ENCODE data around the gene UFD1. TPM values are rescaled to one million over a fixed set of nuclear protein-coding genes. Genes with fewer than 3 reads are reported as not detected.

Gene UFD1
- total and polyA plus RNA-seq, 2 donors (not counting 1 experiment from before 2014, with no cell fraction given) = 41.3 to 86.2 TPM

DNA sequence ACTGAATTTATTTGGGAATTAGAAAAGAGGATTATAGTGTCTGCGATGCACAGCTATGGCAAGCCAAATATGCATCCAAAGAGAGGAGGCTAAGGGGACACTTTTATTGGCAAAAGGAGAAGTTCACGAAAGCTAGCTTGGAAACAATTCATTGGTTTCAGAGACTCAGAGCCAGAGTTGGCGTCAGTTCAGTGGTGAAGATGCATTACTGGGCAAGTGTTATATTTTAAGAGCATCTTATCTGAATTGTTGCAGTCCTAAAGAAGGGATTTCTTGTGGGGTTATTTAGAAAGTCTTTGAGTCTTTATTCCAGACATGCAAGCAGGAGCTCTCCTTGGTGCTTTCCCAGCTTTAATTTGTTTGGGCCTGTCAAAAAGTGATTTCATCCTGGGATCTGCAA lies 30.2 kb upstream of the UFD1 start:
- no peaks in the 10 kb centered on the region for H3K4me1 ChIP-seq (ENCODE audit: control insufficient read depth, extremely low read depth, insufficient read depth, low read length)
- no peak overlapping the region for H3K27ac ChIP-seq (ENCODE audit: insufficient read depth, low read length)
- no peak overlapping the region for H2AFZ ChIP-seq (ENCODE audit: low read length)
- H4K20me1 ChIP-seq (ENCODE audit: control insufficient read depth, extremely low read depth, insufficient read depth, low read length) = no peaks in the 10 kb centered on the region
- no peak overlapping the region for H3K4me3 ChIP-seq (replicated peaks in 1 of 4; ENCODE audit: control extremely low read depth in 1 of 4, insufficient read depth in 1 of 4, low read depth in 3 of 4, low read length in 4 of 4)
- TF ChIP-seq EZH2 (IDR thresholded peaks at IDR 0.05; ENCODE audit: low read length, missing control alignments) (no peak), CTCF (conservative IDR thresholded peaks at IDR 0.05 in 1 of 2, IDR thresholded peaks at IDR 0.05 in 1 of 2; ENCODE audit: low read depth in 1 of 2, low read length in 2 of 2) (no peak)
- peaks cover 2% of the 10 kb centered on the region for H3K36me3 ChIP-seq (ENCODE audit: control insufficient read depth, insufficient read depth, low read length)
- no peaks in the 10 kb centered on the region for H3K9me3 ChIP-seq (ENCODE audit: control insufficient read depth, insufficient read depth, low read depth, low read length)
- no peaks in the 10 kb centered on the region for H3K27me3 ChIP-seq (ENCODE audit: control insufficient read depth, insufficient read depth, low read length)
- DNase-seq (ENCODE audit: low read depth in 2 of 2) = no peak
- H3K79me2 ChIP-seq (ENCODE audit: control insufficient read depth, insufficient read depth, low read length) = no peaks in the 10 kb centered on the region
- H3K9ac ChIP-seq (ENCODE audit: insufficient read depth, low read length) = no peak overlapping the region
- H3K4me2 ChIP-seq (ENCODE audit: extremely low read depth, insufficient read depth, low read length) = no peak overlapping the region

DNA sequence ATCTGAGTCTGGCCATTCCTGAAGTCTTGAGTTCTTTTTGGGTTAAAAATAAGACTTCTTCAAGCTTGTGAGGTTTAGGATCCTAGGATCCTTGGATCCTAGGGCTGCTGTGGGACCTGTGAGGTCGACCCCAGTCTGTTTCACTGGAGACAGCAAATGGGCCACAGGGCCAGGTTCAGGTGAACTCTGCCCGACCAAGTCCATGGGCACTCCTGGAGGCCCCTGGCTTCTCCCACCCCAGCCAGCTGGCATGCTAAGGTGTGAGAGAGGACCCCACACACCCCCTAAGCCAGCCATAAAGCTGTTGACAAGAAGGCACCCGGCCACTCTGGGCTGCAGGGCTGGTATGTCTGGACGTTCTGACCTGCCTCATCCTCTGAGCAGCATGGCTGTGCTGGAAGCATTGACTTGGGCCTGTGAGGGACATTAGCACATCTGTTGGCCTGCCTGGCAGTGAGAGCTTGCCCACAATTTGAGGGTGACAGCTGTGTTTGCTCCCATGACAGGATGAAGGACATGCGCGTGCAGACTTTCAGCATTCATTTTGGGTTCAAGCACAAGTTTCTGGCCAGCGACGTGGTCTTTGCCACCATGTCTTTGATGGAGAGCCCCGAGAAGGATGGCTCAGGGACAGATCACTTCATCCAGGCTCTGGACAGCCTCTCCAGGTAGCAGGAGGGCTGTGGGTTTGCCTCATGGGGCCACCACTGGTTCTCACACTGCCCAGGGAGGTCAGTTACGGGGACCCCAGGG lies 29.2 kb upstream of the UFD1 start:
- H2AFZ ChIP-seq (ENCODE audit: low read length) = no peak overlapping the region
- no peaks in the 10 kb centered on the region for H4K20me1 ChIP-seq (ENCODE audit: control insufficient read depth, extremely low read depth, insufficient read depth, low read length)
- H3K36me3 ChIP-seq (ENCODE audit: control insufficient read depth, insufficient read depth, low read length) = peaks cover 2% of the 10 kb centered on the region
- H3K79me2 ChIP-seq (ENCODE audit: control insufficient read depth, insufficient read depth, low read length) = no peaks in the 10 kb centered on the region
- TF ChIP-seq EZH2 (IDR thresholded peaks at IDR 0.05; ENCODE audit: low read length, missing control alignments) = no peak
- TF ChIP-seq CTCF (conservative IDR thresholded peaks at IDR 0.05 in 1 of 2, IDR thresholded peaks at IDR 0.05 in 1 of 2; ENCODE audit: low read depth in 1 of 2, low read length in 2 of 2) = no peak
- H3K4me3 ChIP-seq (replicated peaks in 1 of 4; ENCODE audit: control extremely low read depth in 1 of 4, insufficient read depth in 1 of 4, low read depth in 3 of 4, low read length in 4 of 4) = no peak overlapping the region
- no peak overlapping the region for H3K4me2 ChIP-seq (ENCODE audit: extremely low read depth, insufficient read depth, low read length)
- no peaks in the 10 kb centered on the region for H3K9me3 ChIP-seq (ENCODE audit: control insufficient read depth, insufficient read depth, low read depth, low read length)
- no peak overlapping the region for H3K27ac ChIP-seq (ENCODE audit: insufficient read depth, low read length)
- no peaks in the 10 kb centered on the region for H3K4me1 ChIP-seq (ENCODE audit: control insufficient read depth, extremely low read depth, insufficient read depth, low read length)
- H3K27me3 ChIP-seq (ENCODE audit: control insufficient read depth, insufficient read depth, low read length) = no peaks in the 10 kb centered on the region
- DNase-seq (ENCODE audit: low read depth in 2 of 2) = no peak
- no peak overlapping the region for H3K9ac ChIP-seq (ENCODE audit: insufficient read depth, low read length)

GRCh38 chr22:19507534-19507861 lies 28.5 kb upstream of the UFD1 start:
- no peak overlapping the region for H3K4me3 ChIP-seq (replicated peaks in 1 of 4; ENCODE audit: control extremely low read depth in 1 of 4, insufficient read depth in 1 of 4, low read depth in 3 of 4, low read length in 4 of 4)
- H3K36me3 ChIP-seq (ENCODE audit: control insufficient read depth, insufficient read depth, low read length) = peaks cover 2% of the 10 kb centered on the region
- no peaks in the 10 kb centered on the region for H3K27me3 ChIP-seq (ENCODE audit: control insufficient read depth, insufficient read depth, low read length)
- TF ChIP-seq CTCF (conservative IDR thresholded peaks at IDR 0.05 in 1 of 2, IDR thresholded peaks at IDR 0.05 in 1 of 2; ENCODE audit: low read depth in 1 of 2, low read length in 2 of 2) = no peak
- no peak for TF ChIP-seq EZH2 (IDR thresholded peaks at IDR 0.05; ENCODE audit: low read length, missing control alignments)
- no peak overlapping the region for H3K9ac ChIP-seq (ENCODE audit: insufficient read depth, low read length)
- no peak for DNase-seq (ENCODE audit: low read depth in 2 of 2)
- no peak overlapping the region for H2AFZ ChIP-seq (ENCODE audit: low read length)
- H3K27ac ChIP-seq (ENCODE audit: insufficient read depth, low read length) = no peak overlapping the region
- H4K20me1 ChIP-seq (ENCODE audit: control insufficient read depth, extremely low read depth, insufficient read depth, low read length) = no peaks in the 10 kb centered on the region
- no peak overlapping the region for H3K4me2 ChIP-seq (ENCODE audit: extremely low read depth, insufficient read depth, low read length)
- H3K79me2 ChIP-seq (ENCODE audit: control insufficient read depth, insufficient read depth, low read length) = no peaks in the 10 kb centered on the region
- H3K4me1 ChIP-seq (ENCODE audit: control insufficient read depth, extremely low read depth, insufficient read depth, low read length) = no peaks in the 10 kb centered on the region
- H3K9me3 ChIP-seq (ENCODE audit: control insufficient read depth, insufficient read depth, low read depth, low read length) = no peaks in the 10 kb centered on the region

Measured in fibroblast of lung (primary cell).